AG04449 (cell line): ENCODE measurements around the gene CITED4.

Source experiments
- CTCF ChIA-PET: fragments of 350-600 bp; formaldehyde crosslinking; extraction: SDS; loops from one replicate; lab custom pipeline; 2021; ENCODE audit warnings: antibody characterized with exemption; lab: Yijun Ruan, JAX
- POLR2A ChIA-PET: fragments of 400-600, 350-600 bp; formaldehyde crosslinking; extraction: SDS; loops from one replicate; lab custom pipeline; 2020; ENCODE audit warnings: antibody characterized with exemption, inconsistent platforms; lab: Yijun Ruan, JAX
- DNase-seq: peaks from one replicate; pipeline ENCODE4 v3.0.0-alpha.2; 2010; ENCODE audit warnings: low read depth, low spot score
- H3K4me3 ChIP-seq: 2 replicates; pipeline ENCODE4 v1.5.1; 2011; ENCODE audit warnings: low read depth, mild to moderate bottlenecking, control low read depth, low read length
- CTCF ChIP-seq: IDR thresholded peaks from one replicate; pipeline ENCODE4 v1.5.1; 2011; ENCODE audit warnings: mild to moderate bottlenecking, moderate library complexity, low read length, control low read depth, inconsistent platforms; ENCODE audit not compliant: insufficient read depth; ENCODE audit errors: missing control alignments

CITED4 gene

GRCh38 chr1:40880813-40881549 lies 18.8 kb upstream of the CITED4 start:
- ChIA-PET CTCF (interaction anchor here (1.0 kb wide), 1 partner anchor 10 kb away, joined by 3 read pairs; no protein-coding TSS in a partner anchor), POLR2A (no interaction called here)
- no peak for TF ChIP-seq CTCF
- H3K4me3 ChIP-seq, result no peak overlapping the region
- DNase-seq, result no peak

- no peak overlapping the region for H3K4me3 ChIP-seq
- POLR2A ChIA-PET, result no interaction called here
- CTCF ChIA-PET, result no interaction called here
- DNase-seq, result no peak
- no peak for TF ChIP-seq CTCF
Measured at GRCh38 chr1:40879482-40880175, 17.5 kb upstream of the CITED4 start.

- CTCF ChIA-PET, result interaction anchor here (3.7 to 5.2 kb wide), 2 partner anchors 69 to 72 kb away, joined by 14 to 37 read pairs; no protein-coding TSS in a partner anchor
- DNase-seq, result no peak
- no peak overlapping the region for H3K4me3 ChIP-seq
- POLR2A ChIA-PET, result no interaction called here
- TF ChIP-seq CTCF, result no peak
Measured at GRCh38 chr1:40878906-40879305, 16.7 kb upstream of the CITED4 start.

GRCh38 chr1:40877698-40878097 lies 15.5 kb upstream of the CITED4 start:
- POLR2A ChIA-PET, result no interaction called here
- DNase-seq, result peak; percentile 67
- no peak for TF ChIP-seq CTCF
- H3K4me3 ChIP-seq, result no peak overlapping the region
- CTCF ChIA-PET, result interaction anchor here (1.2 to 5.2 kb wide), 6 partner anchors 11 to 74 kb away, joined by 3 to 37 read pairs (median 8); partner anchors contain the start of gene CITED4

- ChIA-PET POLR2A (no interaction called here), CTCF (interaction anchor here (0.7 to 5.2 kb wide), 7 partner anchors 11 to 74 kb away, joined by 3 to 37 read pairs (median 4); partner anchors contain the start of gene CITED4)
- no peak for DNase-seq
- no peak overlapping the region for H3K4me3 ChIP-seq
- no peak for TF ChIP-seq CTCF
Measured at GRCh38 chr1:40876891-40877290, 14.7 kb upstream of the CITED4 start.

GRCh38 chr1:40876436-40876761 lies 14.2 kb upstream of the CITED4 start:
- ChIA-PET POLR2A (interaction anchor here (0.7 to 0.8 kb wide), 3 partner anchors 13 to 117 kb away, joined by 3 to 4 read pairs (median 3); no protein-coding TSS in a partner anchor), CTCF (interaction anchor here (0.7 to 5.2 kb wide), 7 partner anchors 11 to 75 kb away, joined by 3 to 37 read pairs (median 4); partner anchors contain the start of gene CITED4)
- no peak overlapping the region for H3K4me3 ChIP-seq
- no peak for TF ChIP-seq CTCF
- DNase-seq, result no peak
